ENCODE data around the gene COL4A6.

The COL4A6 gene

DNA sequence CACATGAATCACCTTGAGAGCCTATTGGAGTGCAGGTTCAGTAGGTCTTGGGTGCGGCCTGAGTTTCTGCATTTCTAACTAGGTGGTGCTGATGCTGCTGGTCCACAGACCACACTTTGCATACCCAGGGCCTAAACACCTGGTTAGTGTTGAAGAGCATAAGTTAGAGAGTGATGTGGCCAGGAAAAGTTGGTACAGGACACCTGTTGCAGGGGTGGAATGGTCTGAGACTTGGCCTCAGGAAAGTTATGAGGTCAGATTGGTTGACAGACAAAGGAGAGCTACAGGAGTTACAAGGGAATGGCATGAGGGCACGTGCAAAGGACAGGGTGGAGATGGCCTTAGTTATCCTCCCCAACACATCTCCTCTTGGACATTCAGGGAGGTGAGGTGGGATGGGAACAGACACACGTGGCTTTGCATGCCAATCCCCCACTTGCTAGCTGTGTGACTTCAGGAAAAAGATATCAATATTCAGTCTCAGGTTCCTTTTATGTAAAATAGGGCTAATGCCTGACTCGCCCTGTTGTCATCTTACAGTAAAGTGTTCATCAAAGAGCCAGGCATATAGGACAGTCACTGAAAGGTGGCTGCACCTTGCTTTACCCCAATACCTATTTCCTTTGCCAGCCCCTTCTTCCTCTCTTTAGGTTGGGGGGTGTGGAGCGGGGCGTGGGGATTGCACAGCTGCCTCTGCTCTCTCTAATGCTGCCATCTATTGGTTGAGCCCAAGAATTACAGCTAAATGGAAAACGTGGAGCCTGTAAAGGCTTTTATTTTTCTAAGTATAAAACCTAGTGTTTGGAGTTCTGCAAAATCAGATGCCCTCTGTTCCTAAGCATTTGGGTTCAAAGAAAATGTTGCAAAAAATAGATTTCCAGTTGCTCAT is 299.2 kb downstream of the COL4A6 start:
- no peak for DNase-seq

GRCh38 chrX:108134724-108135123 is 303.5 kb downstream of the COL4A6 start:
- no peak for DNase-seq

DNA sequence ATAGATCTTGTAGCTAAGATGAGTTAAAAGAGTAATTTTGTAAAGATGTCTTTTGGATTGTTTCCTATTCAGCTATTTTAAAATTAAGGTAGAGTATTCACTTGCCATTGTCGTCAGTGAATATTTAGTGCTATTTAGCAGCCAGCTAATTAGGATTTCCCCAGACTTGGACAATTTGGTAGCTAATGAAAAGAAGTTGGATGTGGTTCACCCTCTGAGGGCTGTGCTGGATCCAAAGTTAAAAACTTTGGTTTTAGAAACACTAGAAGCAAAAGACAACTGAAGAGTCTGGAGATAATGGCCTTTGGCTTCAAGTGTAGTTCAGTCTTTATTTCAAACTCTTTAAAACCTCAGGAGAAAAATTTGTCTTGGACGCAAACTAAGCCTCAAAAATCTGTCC is 305.3 kb downstream of the COL4A6 start:
- DNase-seq, result no peak

- DNase-seq, result no peak
Measured at GRCh38 chrX:108132034-108132433, 306.2 kb downstream of the COL4A6 start.

- DNase-seq, result no peak
Measured at GRCh38 chrX:108131471-108131870, 306.8 kb downstream of the COL4A6 start.

DNA sequence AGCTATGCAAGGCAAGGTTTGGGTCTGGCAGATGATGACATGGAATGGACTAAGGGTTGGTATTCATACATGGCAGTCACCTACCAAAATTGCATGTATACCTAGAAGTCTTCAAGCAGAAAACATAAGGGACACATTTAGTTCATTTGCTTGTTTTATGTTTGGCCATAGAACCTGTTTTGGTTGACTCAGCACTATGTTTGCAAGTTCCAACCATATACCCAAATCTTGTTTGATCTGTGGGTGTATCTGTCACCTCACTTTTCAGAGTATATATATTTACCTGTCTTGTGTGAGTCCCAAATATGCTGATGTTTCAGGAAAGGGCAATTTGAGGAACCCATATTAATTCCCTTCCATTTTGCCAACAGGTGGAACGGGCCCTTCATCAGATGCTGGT is 307.3 kb downstream of the COL4A6 start:
- no peak for DNase-seq

DNA sequence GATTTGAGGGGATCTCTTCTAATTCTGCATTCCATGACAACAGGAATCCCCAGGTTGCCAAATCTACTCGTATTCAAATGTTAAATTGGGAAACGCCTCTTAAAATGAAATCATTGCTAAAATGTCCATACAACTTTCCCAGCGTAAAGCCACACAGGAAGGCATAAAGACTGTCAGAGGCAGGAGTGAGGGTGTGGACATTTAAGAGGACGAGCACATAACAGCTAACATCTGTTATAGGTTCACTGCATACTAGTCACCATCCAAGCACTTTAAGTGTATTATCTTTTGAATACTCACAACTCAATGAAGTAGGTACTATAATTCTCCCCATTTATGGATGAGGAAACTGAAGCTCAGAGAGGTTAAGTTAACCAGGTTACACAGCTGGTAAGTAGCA is 311.1 kb downstream of the COL4A6 start:
- DNase-seq, result no peak

DNA sequence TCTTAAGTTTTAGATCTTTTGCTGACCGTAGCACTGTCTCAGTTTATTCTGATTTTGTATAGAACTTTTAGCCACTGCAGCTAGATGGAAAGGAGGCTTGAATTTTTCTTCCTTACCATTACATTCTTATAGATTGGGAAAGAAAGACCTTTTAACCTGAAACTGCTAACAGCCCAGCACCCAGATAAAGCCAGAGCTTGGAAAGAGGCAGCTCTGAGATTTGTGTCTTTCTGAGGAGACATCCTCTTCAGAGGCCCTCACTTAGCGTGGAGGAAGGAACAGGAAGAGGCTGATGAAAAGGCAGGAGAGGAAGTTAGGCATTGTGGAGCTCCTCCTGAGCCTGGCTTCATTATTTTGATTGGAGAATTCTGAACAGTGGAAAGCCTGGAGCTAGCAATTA is 311.6 kb downstream of the COL4A6 start:
- no peak for DNase-seq

DNA sequence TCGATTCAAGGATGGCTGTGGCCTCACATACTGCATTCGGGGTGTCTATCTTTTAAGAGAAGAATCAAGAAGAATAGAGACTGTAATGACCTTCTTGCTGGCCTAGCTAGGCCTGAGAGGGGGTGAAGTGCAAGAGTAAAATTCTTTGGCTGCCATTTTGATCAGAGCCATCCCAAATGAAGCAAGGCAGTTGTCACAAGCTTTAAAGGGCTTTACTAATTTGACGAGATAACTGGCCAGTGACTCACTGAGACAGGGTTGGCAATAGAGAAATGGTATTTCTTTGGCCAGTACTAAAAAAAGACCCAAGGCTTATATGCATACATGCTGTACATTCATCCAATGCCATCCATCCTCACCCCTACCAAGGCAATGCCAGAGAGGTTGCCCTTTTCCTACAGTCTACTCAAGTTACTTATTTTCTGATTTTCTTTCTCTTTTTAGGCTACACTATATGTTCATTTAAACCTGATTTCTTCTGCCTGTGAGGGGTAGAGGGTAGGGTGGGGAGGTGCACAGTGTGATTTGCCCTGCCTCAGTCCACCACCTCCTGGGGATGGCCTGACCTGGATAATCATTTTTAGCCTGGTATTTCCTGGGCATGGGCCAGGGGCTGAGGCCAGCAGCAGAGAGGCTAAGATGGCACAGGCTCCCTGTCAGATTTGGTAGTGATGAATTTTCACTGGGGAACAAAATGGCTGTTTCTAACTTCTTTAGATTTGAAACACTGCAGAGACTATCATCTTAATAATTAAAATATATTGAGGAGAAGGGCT is 314.4 kb downstream of the COL4A6 start:
- DNase-seq, result no peak

DNA sequence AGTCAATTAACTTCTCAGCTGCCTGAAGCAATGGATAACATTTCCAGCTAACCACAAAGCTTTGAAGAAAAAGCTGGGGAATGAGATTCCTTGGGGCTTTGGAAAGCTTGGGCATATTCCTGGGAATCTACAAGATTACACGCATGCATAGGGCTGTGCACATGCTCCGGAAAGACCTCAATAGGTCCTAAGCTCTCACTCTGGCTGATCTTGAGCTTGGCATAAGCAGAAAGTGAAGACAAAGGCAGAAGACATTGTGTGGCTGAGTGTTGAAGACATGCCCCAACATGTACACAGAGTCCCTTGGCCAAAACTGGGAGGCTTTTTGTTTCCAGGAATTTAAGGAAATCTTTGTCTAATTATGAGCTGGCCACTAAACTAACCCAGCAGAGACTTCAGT is 315.5 kb downstream of the COL4A6 start:
- DNase-seq, result no peak

GRCh38 chrX:108121291-108121690 is 316.9 kb downstream of the COL4A6 start:
- DNase-seq, result no peak

- no peak for DNase-seq
Measured at GRCh38 chrX:108117988-108118387, 320.2 kb downstream of the COL4A6 start.

DNA sequence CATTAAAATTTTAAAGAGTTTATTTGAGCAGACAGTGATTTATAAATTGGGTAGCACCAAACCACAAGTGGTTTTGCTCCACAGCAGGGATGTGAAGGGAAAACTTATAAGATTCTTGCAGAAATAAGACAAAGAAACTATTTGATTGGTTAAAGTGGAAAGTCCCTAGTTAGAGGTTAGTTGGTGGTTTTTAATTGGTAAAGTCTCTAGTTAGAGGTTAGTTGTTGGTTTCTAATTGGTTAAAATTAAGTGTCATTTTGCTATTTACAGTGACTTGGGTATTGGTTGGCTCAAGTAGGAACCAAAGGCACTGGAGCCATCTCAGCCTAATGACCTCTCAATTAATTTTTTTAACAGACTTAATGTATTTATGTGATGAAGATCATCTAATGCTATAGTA is 323.7 kb downstream of the COL4A6 start:
- no peak for DNase-seq

Measured in right hindlimb (tissue), 1 donor.